SK-MEL-5 (cell line): ENCODE measurements around the gene TGFBR3. TPM values are rescaled to one million over a fixed set of nuclear protein-coding genes. Genes with fewer than 3 reads are reported as not detected.

Source experiments
- DNase-seq: peaks from one replicate; pipeline ENCODE4 v3.0.0-alpha.2; 2016; ENCODE audit warnings: low read depth, low spot score
- in situ Hi-C: cut with HindIII; loops from 2 replicates; pipeline ENCODE4 v1.10.0; 2016; ENCODE audit warnings: low sequenced_read_pairs, high pct_unique_total_duplicates, low pct_unique_long_range_greater_than_20kb
- total RNA-seq: library from RNA; depleted of rRNA; stranded (reverse); fragments of >200 nt; shearing (Covaris generic); gene quantifications from 2 replicates; pipeline ENCODE4 v1.2.3, GENCODE V29; 2014

Gene TGFBR3
- total RNA-seq, 1 experiment from 2014 or later, result 17.2 TPM

- in situ Hi-C loops, result no loop called here
- no peak for DNase-seq
These were observed 89.6 kb downstream of the TGFBR3 start for GRCh38 chr1:91796390-91796654.

- in situ Hi-C loops, result no loop called here
- DNase-seq, result no peak
These were observed 90.2 kb downstream of the TGFBR3 start for GRCh38 chr1:91795591-91796389.

- DNase-seq, result no peak
- in situ Hi-C loops, result no loop called here
These were observed 92.1 kb downstream of the TGFBR3 start for GRCh38 chr1:91793877-91794276.

GRCh38 chr1:91793189-91793588 lies 92.8 kb downstream of the TGFBR3 start:
- no peak for DNase-seq
- in situ Hi-C loops, result no loop called here

- in situ Hi-C loops, result no loop called here
These were observed 93.4 kb downstream of the TGFBR3 start for GRCh38 chr1:91792489-91793071.

GRCh38 chr1:91791691-91792488 lies 94.1 kb downstream of the TGFBR3 start:
- peak; percentile 10 for DNase-seq

More at GRCh38 chr1:91792489-91793071, 93.4 kb downstream of the TGFBR3 start:
- DNase-seq, result peak; percentile 52

GRCh38 chr1:91791103-91791502 lies 94.8 kb downstream of the TGFBR3 start:
- in situ Hi-C loops, result no loop called here
- DNase-seq, result peak; percentile 41

More at GRCh38 chr1:91791691-91792488, 94.1 kb downstream of the TGFBR3 start:
- in situ Hi-C loops, result no loop called here

GRCh38 chr1:91790392-91790791 lies 95.6 kb downstream of the TGFBR3 start:
- in situ Hi-C loops, result no loop called here
- no peak for DNase-seq

- in situ Hi-C loops, result no loop called here
- DNase-seq, result no peak
These were observed 96.5 kb downstream of the TGFBR3 start for GRCh38 chr1:91789273-91789997.

GRCh38 chr1:91787919-91788318 lies 98.0 kb downstream of the TGFBR3 start:
- in situ Hi-C loops, result no loop called here
- no peak for DNase-seq

GRCh38 chr1:91784616-91785015 lies 101.3 kb downstream of the TGFBR3 start:
- in situ Hi-C loops, result no loop called here
- DNase-seq, result no peak

GRCh38 chr1:91784191-91784590 lies 101.8 kb downstream of the TGFBR3 start:
- DNase-seq, result no peak
- in situ Hi-C loops, result no loop called here

- in situ Hi-C loops, result no loop called here
- DNase-seq, result no peak
These were observed 102.4 kb downstream of the TGFBR3 start for GRCh38 chr1:91783423-91784170.

- in situ Hi-C loops, result no loop called here
- no peak for DNase-seq
These were observed 103.9 kb downstream of the TGFBR3 start for GRCh38 chr1:91781901-91782622.

- DNase-seq, result no peak
- in situ Hi-C loops, result no loop called here
These were observed 104.6 kb downstream of the TGFBR3 start for GRCh38 chr1:91781371-91781825.

GRCh38 chr1:91779548-91780021 lies 106.4 kb downstream of the TGFBR3 start:
- DNase-seq, result peak; percentile 22
- in situ Hi-C loops, result no loop called here

- in situ Hi-C loops, result no loop called here
- peak; percentile 35 for DNase-seq
These were observed 107.0 kb downstream of the TGFBR3 start for GRCh38 chr1:91778964-91779363.
